HepG2 (cell line): ENCODE results near the gene MT1HL1. TPM values are rescaled to one million over a fixed set of nuclear protein-coding genes. Genes with fewer than 3 reads are reported as not detected.
A peak's percentile ranks its signal among the peaks of the same experiment; 100 is the strongest.

Experiments
- ATAC-seq: fragments of 200-7000 bp; cut with Tn5 transposase; 3 replicates; pipeline ENCODE4 v1.9.1; 2020; ENCODE audit warnings: mild to moderate bottlenecking, moderate library complexity
- BruUV-seq: library from RNA; stranded (reverse); fragments of 400-500 nt; replicated peaks from 2 replicates; lab custom pipeline; 2021; lab: Mats Ljungman, UMichigan
- CTCF ChIA-PET: fragments of 300-600 bp; formaldehyde crosslinking; extraction: SDS; loops from one replicate; lab custom pipeline; 2021; ENCODE audit warnings: low total read pairs, inconsistent platforms, low intra/inter-chr PET ratio; lab: Yijun Ruan, JAX
- POLR2A ChIA-PET: fragments of 350-600 bp; sonication (Branson Sonifier 250); formaldehyde crosslinking; loops from one replicate; lab custom pipeline; 2020; ENCODE audit warnings: antibody characterized with exemption, inconsistent platforms; lab: Yijun Ruan, JAX
- DNase-seq: peaks from one replicate; pipeline ENCODE4 v3.0.0-alpha.2; 2015; ENCODE audit warnings: low spot score
- FAIRE-seq: peaks from 3 replicates; lab custom pipeline; 2011; peaks lifted over from hg19 to GRCh38; lab: Jason Lieb, UNC
- H2AFZ ChIP-seq: one replicate; pipeline ENCODE4 v1.6.1; 2011; ENCODE audit warnings: low read length, inconsistent platforms
- H3K27ac ChIP-seq: fragments of 300-600 bp; 3 replicates; pipeline ENCODE4 v1.8.0; 2011; ENCODE audit warnings: mixed run types, mild to moderate bottlenecking, mixed read lengths, low read length, inconsistent platforms; ENCODE audit not compliant: insufficient read depth; ENCODE audit errors: extremely low read length
- H3K27me3 ChIP-seq, 2 experiments: fragments of 200-600 bp in 1 of 2; 2 replicates in 1 of 2; 3 replicates in 1 of 2; pipeline versions ENCODE4 v1.6.0 to v1.8.0; 2011; ENCODE audit warnings: low read length in 2 of 2, mild to moderate bottlenecking in 2 of 2, moderate library complexity in 2 of 2, inconsistent platforms in 1 of 2; ENCODE audit not compliant: insufficient read depth in 2 of 2, control insufficient read depth in 1 of 2
- H3K36me3 ChIP-seq, 2 experiments: fragments of 200-600 bp in 1 of 2; replicated peaks in 1 of 2; 2 replicates in 1 of 2; 3 replicates in 1 of 2; pipeline versions ENCODE4 v1.5.1 to v1.8.0; 2011; ENCODE audit warnings: low read length in 2 of 2, inconsistent platforms in 1 of 2; ENCODE audit not compliant: insufficient read depth in 2 of 2, control insufficient read depth in 1 of 2
- H3K4me1 ChIP-seq: 2 replicates; pipeline ENCODE4 v1.5.1; 2012; ENCODE audit warnings: low read length, inconsistent platforms; ENCODE audit not compliant: insufficient read depth
- H3K4me2 ChIP-seq: 2 replicates; pipeline ENCODE4 v1.6.0; 2011; ENCODE audit warnings: low read depth, low read length, inconsistent platforms
- H3K4me3 ChIP-seq, 3 experiments: fragments of 200-600 bp in 1 of 3; sonication (generic), shearing (Covaris generic) in 1 of 3; replicated peaks in 1 of 3; 2 replicates each; pipeline ENCODE4 v1.5.1; 2011 to 2016; ENCODE audit warnings: low read length in 3 of 3, inconsistent platforms in 2 of 3, low read depth in 2 of 3, mild to moderate bottlenecking in 2 of 3, control low read depth in 1 of 3, mixed read lengths in 1 of 3; ENCODE audit not compliant: insufficient read depth in 1 of 3
- H3K79me2 ChIP-seq: one replicate; pipeline ENCODE4 v1.6.1; 2011; ENCODE audit warnings: low read length, inconsistent platforms; ENCODE audit not compliant: insufficient read depth
- H3K9ac ChIP-seq: 2 replicates; pipeline ENCODE4 v1.6.0; 2011; ENCODE audit warnings: mild to moderate bottlenecking, low read depth, low read length, inconsistent platforms; ENCODE audit not compliant: insufficient read depth
- H3K9me3 ChIP-seq: 2 replicates; pipeline ENCODE4 v1.5.1; 2012; ENCODE audit warnings: mild to moderate bottlenecking, low read length
- H4K20me1 ChIP-seq: 2 replicates; pipeline ENCODE4 v1.6.0; 2011; ENCODE audit warnings: inconsistent platforms, mild to moderate bottlenecking, low read length, moderate library complexity; ENCODE audit not compliant: insufficient read depth
- AHR ChIP-seq: IDR thresholded peaks from 2 replicates; pipeline ENCODE4 v1.6.1; 2018; ENCODE audit warnings: missing genetic modification reagents, missing compliant biosample characterization
- GABPA ChIP-seq, 2 experiments: IDR thresholded peaks; 2 replicates each; pipeline ENCODE4 v1.6.1; 2011 to 2016; ENCODE audit warnings: low read depth in 2 of 2, low read length in 1 of 2, missing biosample characterization in 1 of 2, missing genetic modification characterization in 1 of 2
- SYNCRIP ChIP-seq: fragments of 200-400 bp; formaldehyde crosslinking; IDR thresholded peaks from 2 replicates; pipeline ENCODE4 v1.6.1; 2018; ENCODE audit warnings: mild to moderate bottlenecking, low read depth, low read length; ENCODE audit not compliant: insufficient read depth
- WGBS: methylation state at CpG from one replicate; pipeline ENCODE4 v1.1.6; 2017; ENCODE audit warnings: low lambda C conversion rate; 5-methylcytosine and 5-hydroxymethylcytosine counted together
- in situ Hi-C: cut with HindIII; loops from 2 replicates; pipeline ENCODE4 v1.10.0; 2017; ENCODE audit warnings: low pct_unique_long_range_greater_than_20kb; ENCODE audit not compliant: extremely low pct_ligation_motif_present
- intact Hi-C: fragments of 100-400 bp; cut with micrococcal nuclease; formaldehyde crosslinking; loops from one replicate; pipeline ENCODE4 v1.10.0; 2022; ENCODE audit not compliant: unreplicated experiment
- polyA plus RNA-seq, 8 experiments: library from polyadenylated mRNA; depleted of rRNA in 3 of 8; stranded (reverse) in 7 of 8; unstranded in 1 of 8; fragments of >200 nt; fragmentation: Illumina TruSeq in 4 of 8; extraction: Trizol in 4 of 8; gene quantifications; 2 replicates each; pipeline versions ENCODE4 v1.2.1 to v1.2.3, GENCODE V29; 2011 to 2016; ENCODE audit warnings: low read depth in 4 of 8, missing spikeins in 1 of 8, mixed read lengths in 1 of 8; ENCODE audit not compliant: insufficient read depth in 1 of 8
- total RNA-seq, 5 experiments: library from RNA; depleted of rRNA; stranded (reverse); fragments of >200 nt; fragmentation: Illumina TruSeq; extraction: Trizol; gene quantifications; 2 replicates each; pipeline ENCODE4 v1.2.3, GENCODE V29; 2016; ENCODE audit warnings: low read depth in 1 of 5
- TF ChIP-seq, protein P1 (sequence below): sonication (generic); formaldehyde crosslinking; IDR thresholded peaks from 2 replicates; pipeline ENCODE4 v1.5.0; 2020; ENCODE audit warnings: mild to moderate bottlenecking, missing genetic modification reagents
- TF ChIP-seq, protein P2 (sequence below): fragments of 450-650 bp; IDR thresholded peaks from 2 replicates; pipeline ENCODE4 v1.6.1; 2016

MT1HL1 gene
- total and polyA plus RNA-seq, 2 of the 13 experiments (the other 11 are each of a cell fraction or from before 2014, with no cell fraction given): not detected

DNA sequence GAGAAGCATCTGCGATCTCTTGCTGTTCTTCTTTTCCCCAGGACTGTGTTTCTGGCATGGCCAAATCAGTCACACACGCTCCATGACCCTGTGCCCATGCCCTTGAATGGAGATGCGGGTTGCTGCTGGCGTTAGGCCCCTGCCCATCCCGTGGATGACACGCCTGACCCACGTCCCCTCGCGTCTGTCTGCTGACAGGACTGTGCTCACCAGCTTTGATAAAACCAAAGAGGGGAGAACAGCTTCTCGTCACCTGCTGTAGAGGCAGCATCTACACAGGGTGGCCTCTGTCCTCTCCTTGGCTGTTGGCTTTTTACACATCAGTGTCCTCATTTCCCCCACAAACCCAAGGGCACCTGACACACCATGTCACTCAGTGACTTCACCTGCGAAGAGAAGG lies 6.9 kb downstream of the MT1HL1 start:
- Histone ChIP-seq H3K4me2 (no peak overlapping the region), H3K27me3 (peaks cover 1 to 13% of the 10 kb centered on the region in 2 experiments; a peak in 2 of 5 replicates), H3K9ac (no peak overlapping the region), H3K4me3 (no peak overlapping the region)
- in situ Hi-C loops (no loop called here), intact Hi-C loops (no loop called here)
- POLR2A ChIA-PET: no interaction called here
- TF ChIP-seq, protein P1, sequence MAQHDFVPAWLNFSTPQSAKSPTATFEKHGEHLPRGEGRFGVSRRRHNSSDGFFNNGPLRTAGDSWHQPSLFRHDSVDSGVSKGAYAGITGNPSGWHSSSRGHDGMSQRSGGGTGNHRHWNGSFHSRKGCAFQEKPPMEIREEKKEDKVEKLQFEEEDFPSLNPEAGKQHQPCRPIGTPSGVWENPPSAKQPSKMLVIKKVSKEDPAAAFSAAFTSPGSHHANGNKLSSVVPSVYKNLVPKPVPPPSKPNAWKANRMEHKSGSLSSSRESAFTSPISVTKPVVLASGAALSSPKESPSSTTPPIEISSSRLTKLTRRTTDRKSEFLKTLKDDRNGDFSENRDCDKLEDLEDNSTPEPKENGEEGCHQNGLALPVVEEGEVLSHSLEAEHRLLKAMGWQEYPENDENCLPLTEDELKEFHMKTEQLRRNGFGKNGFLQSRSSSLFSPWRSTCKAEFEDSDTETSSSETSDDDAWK (CRISPR knock-in tag): no peak
- TF ChIP-seq AHR (CRISPR knock-in tag) (no peak), SYNCRIP (no peak)
- TF ChIP-seq, all 625 proteins: peak for 0
- no peaks in the 10 kb centered on the region for H3K9me3 ChIP-seq
- ATAC-seq (no peak), FAIRE-seq (no peak), DNase-seq (no peak)
- H3K36me3 ChIP-seq: no peaks in the 10 kb centered on the region
- H4K20me1 ChIP-seq: no peaks in the 10 kb centered on the region
- no TSS peak for BruUV-seq
- no peaks in the 10 kb centered on the region for H3K79me2 ChIP-seq
- CTCF ChIA-PET: no interaction called here
- H3K27ac ChIP-seq: no peak overlapping the region
- H3K4me1 ChIP-seq: no peaks in the 10 kb centered on the region
- 32% methylated on average over 10 of the region's 11 CpGs for WGBS
- no peak overlapping the region for H2AFZ ChIP-seq

DNA sequence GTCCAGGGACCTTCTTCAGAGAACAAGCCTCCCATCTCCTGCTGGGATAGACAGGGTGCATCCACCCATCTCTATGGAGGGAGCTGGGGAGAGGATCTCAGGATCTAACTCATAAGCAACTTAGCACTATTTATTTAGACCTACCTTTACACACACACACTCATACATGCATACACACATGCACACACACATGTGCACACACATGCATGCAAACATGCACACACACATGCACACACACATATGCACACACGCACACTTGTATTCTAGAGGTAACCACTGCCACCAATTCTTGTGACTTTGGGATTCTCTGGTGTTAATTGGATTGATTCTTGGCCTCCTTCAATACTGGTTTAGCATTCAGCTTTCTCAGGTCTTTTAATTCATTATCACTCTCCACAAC lies 9.8 kb downstream of the MT1HL1 start:
- DNase-seq (no peak), FAIRE-seq (no peak), ATAC-seq (no peak)
- Histone ChIP-seq H3K4me2 (no peak overlapping the region), H4K20me1 (no peaks in the 10 kb centered on the region), H2AFZ (no peak overlapping the region), H3K27ac (no peak overlapping the region), H3K27me3 (peaks cover 1 to 9% of the 10 kb centered on the region in 2 experiments; a peak in 2 of 5 replicates), H3K9ac (no peak overlapping the region), H3K4me1 (no peaks in the 10 kb centered on the region), H3K79me2 (no peaks in the 10 kb centered on the region), H3K9me3 (0 out of 2 replicates have a peak, but pooled peaks cover 9% of the 10 kb centered on the region), H3K4me3 (no peak overlapping the region), H3K36me3 (no peaks in the 10 kb centered on the region)
- intact Hi-C loops (no loop called here), in situ Hi-C loops (no loop called here)
- BruUV-seq: no TSS peak
- 0% methylated on average over 1 of the region's 1 CpG for WGBS
- POLR2A ChIA-PET: no interaction called here
- CTCF ChIA-PET: no interaction called here
- TF ChIP-seq, protein P2, sequence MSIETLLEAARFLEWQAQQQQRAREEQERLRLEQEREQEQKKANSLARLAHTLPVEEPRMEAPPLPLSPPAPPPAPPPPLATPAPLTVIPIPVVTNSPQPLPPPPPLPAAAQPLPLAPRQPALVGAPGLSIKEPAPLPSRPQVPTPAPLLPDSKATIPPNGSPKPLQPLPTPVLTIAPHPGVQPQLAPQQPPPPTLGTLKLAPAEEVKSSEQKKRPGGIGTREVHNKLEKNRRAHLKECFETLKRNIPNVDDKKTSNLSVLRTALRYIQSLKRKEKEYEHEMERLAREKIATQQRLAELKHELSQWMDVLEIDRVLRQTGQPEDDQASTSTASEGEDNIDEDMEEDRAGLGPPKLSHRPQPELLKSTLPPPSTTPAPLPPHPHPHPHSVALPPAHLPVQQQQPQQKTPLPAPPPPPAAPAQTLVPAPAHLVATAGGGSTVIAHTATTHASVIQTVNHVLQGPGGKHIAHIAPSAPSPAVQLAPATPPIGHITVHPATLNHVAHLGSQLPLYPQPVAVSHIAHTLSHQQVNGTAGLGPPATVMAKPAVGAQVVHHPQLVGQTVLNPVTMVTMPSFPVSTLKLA: peak; percentile 57; the same call in 1 of the 2 replicates
- TF ChIP-seq GABPA (IDR thresholded peaks at IDR 0.05; ENCODE audit: low read depth, low read length) (no peak), GABPA (CRISPR knock-in tag; IDR thresholded peaks at IDR 0.05; ENCODE audit: low read depth) (no peak)
